HepG2 (cell line): ENCODE data around the gene PPP4C. TPM values are rescaled to one million over a fixed set of nuclear protein-coding genes. Genes with fewer than 3 reads are reported as not detected.

ENCODE experiments used
- CENPT ChIP-seq: sonication (generic); formaldehyde crosslinking; IDR thresholded peaks from 2 replicates; pipeline ENCODE4 v1.8.0; 2022; ENCODE audit warnings: low read depth, mild to moderate bottlenecking, moderate library complexity, missing genetic modification reagents
- FOSL2 ChIP-seq: sonication (generic); formaldehyde crosslinking; IDR thresholded peaks from 2 replicates; pipeline ENCODE4 v1.4.0; 2020; ENCODE audit warnings: missing genetic modification reagents
- JUNB ChIP-seq: sonication (generic); formaldehyde crosslinking; IDR thresholded peaks from 2 replicates; pipeline ENCODE4 v1.8.0; 2022; ENCODE audit warnings: missing genetic modification reagents, mild to moderate bottlenecking, borderline replicate concordance
- MEIS1 ChIP-seq: sonication (generic); formaldehyde crosslinking; IDR thresholded peaks from 2 replicates; pipeline ENCODE4 v1.9.0; 2021; ENCODE audit warnings: mild to moderate bottlenecking, missing genetic modification reagents, moderate library complexity, borderline replicate concordance
- MTERF4 ChIP-seq: sonication (generic); formaldehyde crosslinking; IDR thresholded peaks from 2 replicates; pipeline ENCODE4 v1.8.0; 2023; ENCODE audit warnings: mild to moderate bottlenecking, missing genetic modification reagents
- PRDM4 ChIP-seq: sonication (generic); formaldehyde crosslinking; IDR thresholded peaks from 2 replicates; pipeline ENCODE4 v1.9.0; 2021; ENCODE audit warnings: missing genetic modification reagents, borderline replicate concordance
- YEATS4 ChIP-seq: sonication (generic); formaldehyde crosslinking; IDR thresholded peaks from 2 replicates; pipeline ENCODE4 v1.4.0; 2020; ENCODE audit warnings: missing genetic modification reagents, borderline replicate concordance
- ZBTB7B ChIP-seq: sonication (generic); formaldehyde crosslinking; IDR thresholded peaks from 2 replicates; pipeline ENCODE4 v1.4.0; 2020; ENCODE audit warnings: missing genetic modification reagents
- ZMAT3 ChIP-seq: sonication (generic); formaldehyde crosslinking; conservative IDR thresholded peaks from 2 replicates; pipeline ENCODE4 v1.7.0; 2021; ENCODE audit warnings: missing genetic modification reagents
- ZNF225 ChIP-seq: sonication (generic); formaldehyde crosslinking; IDR thresholded peaks from 2 replicates; pipeline ENCODE4 v1.4.0; 2020; ENCODE audit warnings: mild to moderate bottlenecking, missing genetic modification reagents
- ZNF234 ChIP-seq: sonication (generic); formaldehyde crosslinking; conservative IDR thresholded peaks from 2 replicates; pipeline ENCODE4 v1.5.1; 2020; ENCODE audit warnings: mild to moderate bottlenecking, missing genetic modification reagents
- ZNF275 ChIP-seq: sonication (generic); formaldehyde crosslinking; IDR thresholded peaks from 2 replicates; pipeline ENCODE4 v1.8.0; 2022; ENCODE audit warnings: missing genetic modification reagents, mild to moderate bottlenecking, inconsistent platforms, borderline replicate concordance
- ZNF292 ChIP-seq: sonication (generic); formaldehyde crosslinking; IDR thresholded peaks from 2 replicates; pipeline ENCODE4 v1.8.1; 2022; ENCODE audit warnings: mild to moderate bottlenecking, low read depth, missing genetic modification reagents, borderline replicate concordance
- ZNF350 ChIP-seq: sonication (generic); formaldehyde crosslinking; IDR thresholded peaks from 2 replicates; pipeline ENCODE4 v1.4.0; 2020; ENCODE audit warnings: mild to moderate bottlenecking, low read depth, missing genetic modification reagents, borderline replicate concordance
- ZNF414 ChIP-seq: sonication (generic); formaldehyde crosslinking; IDR thresholded peaks from 2 replicates; pipeline ENCODE4 v1.5.0; 2020; ENCODE audit warnings: missing genetic modification reagents
- ZNF652 ChIP-seq: IDR thresholded peaks from 2 replicates; pipeline ENCODE4 v1.6.1; 2016; ENCODE audit warnings: low read depth, borderline replicate concordance
- ZNF687 ChIP-seq: sonication (generic); formaldehyde crosslinking; IDR thresholded peaks from 2 replicates; pipeline ENCODE4 v1.5.1; 2020; ENCODE audit warnings: mild to moderate bottlenecking, missing genetic modification reagents, moderate library complexity
- ZNF713 ChIP-seq: sonication (generic); formaldehyde crosslinking; IDR thresholded peaks from 2 replicates; pipeline ENCODE4 v1.4.0; 2020; ENCODE audit warnings: mild to moderate bottlenecking, missing genetic modification reagents
- polyA plus RNA-seq, 8 experiments: library from polyadenylated mRNA; depleted of rRNA in 3 of 8; stranded (reverse) in 7 of 8; unstranded in 1 of 8; fragments of >200 nt; fragmentation: Illumina TruSeq in 4 of 8; extraction: Trizol in 4 of 8; gene quantifications; 2 replicates each; pipeline versions ENCODE4 v1.2.1 to v1.2.3, GENCODE V29; 2011 to 2016; ENCODE audit warnings: low read depth in 4 of 8, missing spikeins in 1 of 8, mixed read lengths in 1 of 8; ENCODE audit not compliant: insufficient read depth in 1 of 8
- total RNA-seq, 5 experiments: library from RNA; depleted of rRNA; stranded (reverse); fragments of >200 nt; fragmentation: Illumina TruSeq; extraction: Trizol; gene quantifications; 2 replicates each; pipeline ENCODE4 v1.2.3, GENCODE V29; 2016; ENCODE audit warnings: low read depth in 1 of 5

The PPP4C gene
- total and polyA plus RNA-seq, 2 of the 13 experiments (the other 11 are each of a cell fraction or from before 2014, with no cell fraction given), result 176 to 220 TPM

GRCh38 chr16:30095166-30096078, 19.6 kb downstream of the PPP4C start (continued):
- TF ChIP-seq ZNF275 (CRISPR knock-in tag) (no peak), ZNF414 (CRISPR knock-in tag) (0 out of 2 replicates have a peak, but pooled peaks have one; percentile 12), YEATS4 (CRISPR knock-in tag) (0 out of 2 replicates have a peak, but pooled peaks have one; percentile 3), MTERF4 (CRISPR knock-in tag) (0 out of 2 replicates have a peak, but pooled peaks have one; percentile 35), ZNF292 (CRISPR knock-in tag) (no peak), PRDM4 (no peak), ZNF713 (CRISPR knock-in tag) (0 out of 2 replicates have a peak, but pooled peaks have one; percentile 67), ZNF225 (CRISPR knock-in tag) (0 out of 2 replicates have a peak, but pooled peaks have one; percentile 23), ZBTB7B (0 out of 2 replicates have a peak, but pooled peaks have one; percentile 25), ZNF652 (no peak), JUNB (CRISPR knock-in tag) (no peak), ZMAT3 (CRISPR knock-in tag) (peak; percentile 65; the same call in 1 of the 2 replicates), ZNF350 (peak; percentile 58; the same call in 1 of the 2 replicates), CENPT (no peak), ZNF234 (CRISPR knock-in tag) (no peak), FOSL2 (CRISPR knock-in tag) (peak; percentile 64), MEIS1 (CRISPR knock-in tag) (peak; percentile 7; the same call in 1 of the 2 replicates), ZNF687 (peak; percentile 76)
